Right kidney (tissue), 1 donor: ENCODE results near the gene NEK2.
"Not testable (repeated sequence)": the region's sequence is repeated elsewhere in the genome, so short reads cannot be mapped to it uniquely, and the experiment has no call there.

ENCODE experiments used
- DNase-seq: peaks from one replicate; pipeline ENCODE4 v3.0.0-alpha.2; 2016

Gene NEK2

DNA sequence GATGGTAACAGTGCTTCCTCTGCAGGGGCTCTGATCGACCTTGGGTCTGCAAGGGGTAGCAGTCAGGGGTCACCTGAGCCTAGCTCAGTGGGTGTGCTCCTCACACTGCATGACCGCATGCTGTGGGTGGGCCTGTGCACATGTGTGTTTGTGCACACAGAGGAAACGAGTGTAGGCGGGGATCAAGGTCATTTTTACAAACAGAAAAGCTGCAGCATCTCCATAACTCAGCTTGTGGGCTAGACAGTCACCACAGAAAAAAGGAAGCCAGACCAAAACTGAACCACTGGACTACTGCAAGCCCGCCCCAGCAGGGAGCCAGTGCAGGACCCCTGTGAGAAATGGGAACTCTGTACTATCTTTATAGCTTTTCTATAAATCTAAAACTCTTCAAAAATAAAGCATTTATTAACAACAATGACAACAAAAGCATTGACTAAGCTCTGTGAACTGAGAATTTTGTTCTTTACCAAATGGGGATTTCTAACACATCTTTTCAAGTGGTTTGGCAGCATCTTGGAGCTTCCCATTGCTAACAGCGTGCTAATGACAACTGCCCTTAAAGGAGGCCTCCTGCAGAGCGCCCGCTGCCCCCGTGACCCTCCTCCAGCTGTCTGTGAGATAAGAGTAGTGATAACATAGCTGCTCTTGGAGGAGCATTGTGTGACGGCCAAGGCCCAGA lies 19.9 kb upstream of the NEK2 start:
- DNase-seq = no peak

DNA sequence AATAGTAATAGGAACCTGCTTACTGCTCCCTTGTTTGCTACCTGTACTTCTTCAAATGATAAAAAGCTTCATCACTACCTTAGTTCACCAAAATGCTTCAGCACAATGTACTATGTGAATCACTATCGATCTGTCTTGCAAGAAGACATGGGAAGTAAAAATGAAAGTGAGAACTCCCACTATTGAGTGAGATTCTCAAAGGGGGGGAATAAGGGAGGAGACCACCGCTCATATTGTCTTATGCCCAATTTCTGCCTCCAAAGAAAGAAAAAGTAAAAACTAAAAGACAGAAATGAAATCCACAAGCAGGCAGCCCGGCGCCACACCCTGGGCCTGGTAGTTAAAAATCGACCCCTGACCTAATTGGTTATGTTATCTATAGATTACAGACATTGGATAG lies 18.5 kb upstream of the NEK2 start:
- DNase-seq = not testable (repeated sequence)

DNA sequence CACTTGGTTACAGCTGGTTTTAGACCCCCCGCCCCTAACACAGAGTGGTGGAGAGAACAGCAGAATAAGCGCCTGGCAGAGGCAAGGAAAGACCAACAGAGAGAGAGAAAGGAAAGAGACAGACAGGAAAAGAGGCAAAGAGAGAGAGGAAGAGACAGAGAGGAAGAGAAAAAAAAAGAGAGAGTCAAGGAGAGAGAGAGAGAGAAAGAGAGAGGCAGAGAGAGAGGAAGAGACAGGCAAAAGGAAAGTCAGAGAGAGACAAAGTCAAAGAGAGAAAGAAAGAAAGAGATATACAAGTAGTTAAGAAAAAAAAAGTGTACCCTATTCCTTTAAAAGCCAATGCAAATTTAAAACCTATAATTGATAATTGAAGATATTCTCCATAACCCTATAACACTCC lies 13.0 kb upstream of the NEK2 start:
- DNase-seq = no peak

DNA sequence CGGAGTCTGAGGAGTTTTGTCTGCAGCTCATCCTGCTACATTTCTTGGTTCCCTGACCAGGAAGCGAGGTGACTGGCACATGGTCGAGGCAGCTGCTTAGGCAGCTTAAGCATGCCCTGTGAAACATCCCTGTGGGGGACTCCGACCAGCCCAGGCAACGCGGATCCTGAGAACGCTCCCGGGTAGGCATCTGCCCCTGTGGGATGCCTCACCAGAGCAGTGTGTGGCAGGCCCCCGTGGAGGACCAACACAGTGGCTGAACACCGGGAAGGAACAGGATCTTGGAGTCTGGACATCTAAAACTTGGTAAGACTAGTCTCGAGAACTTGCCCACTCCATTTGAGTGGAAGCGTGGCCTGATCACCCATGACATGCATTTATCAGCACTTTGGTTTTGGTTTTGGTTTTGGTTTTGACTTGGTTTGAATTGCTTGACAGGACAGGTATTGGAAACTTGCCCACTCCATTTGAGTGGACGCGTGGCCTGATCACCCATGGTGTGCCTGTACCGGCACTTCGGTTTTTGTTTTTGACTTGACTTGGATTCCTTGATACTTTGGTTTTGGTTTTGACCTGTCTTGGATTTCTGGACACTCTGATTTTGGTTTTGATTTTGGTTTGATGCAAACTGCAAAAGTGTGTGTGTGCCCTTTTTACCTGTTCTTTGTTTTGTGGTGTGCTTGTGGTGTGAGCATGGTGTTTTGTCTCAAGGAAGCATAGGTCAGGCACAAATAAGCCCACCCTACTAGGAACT lies 12.2 kb upstream of the NEK2 start:
- no peak for DNase-seq

DNA sequence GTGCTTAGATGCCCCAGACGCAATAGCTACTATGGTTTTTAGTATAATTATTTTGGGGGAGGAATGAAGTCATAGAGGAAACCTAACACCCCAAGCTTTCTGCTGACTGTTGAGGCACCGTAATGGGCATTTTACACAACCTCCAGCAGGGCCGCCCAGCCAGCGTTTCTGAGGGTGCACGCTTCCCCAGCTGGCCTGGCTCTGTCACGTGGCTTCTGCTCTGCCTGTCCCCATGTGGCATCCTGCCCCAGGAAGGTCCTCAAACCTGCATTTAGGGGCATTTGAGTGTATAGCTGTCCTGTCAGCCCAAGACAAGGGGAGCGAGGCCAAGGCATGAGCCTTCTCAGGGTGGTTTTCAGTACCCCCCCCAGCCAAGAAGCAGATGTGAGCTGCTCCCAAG lies 10.4 kb upstream of the NEK2 start:
- no peak for DNase-seq

DNA sequence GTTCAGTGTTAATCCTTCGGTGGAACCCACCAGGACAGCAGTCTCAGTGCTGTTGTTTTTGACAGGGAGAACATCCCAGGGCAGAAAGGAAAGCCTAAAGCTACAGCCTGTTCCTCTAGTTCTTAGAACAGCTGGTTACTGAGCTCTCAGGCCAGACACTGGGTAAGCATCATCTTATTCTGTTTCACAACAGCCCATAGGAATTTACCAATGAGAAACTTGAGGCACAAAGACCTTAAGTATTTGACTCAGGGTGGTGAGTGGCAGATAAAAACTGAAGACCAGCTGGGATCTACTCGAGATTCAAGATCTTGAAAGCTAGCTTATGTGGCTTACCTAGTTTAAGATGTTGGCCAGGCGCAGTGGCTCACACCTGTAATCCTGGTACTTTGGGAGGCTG lies 9.4 kb upstream of the NEK2 start:
- no peak for DNase-seq

DNA sequence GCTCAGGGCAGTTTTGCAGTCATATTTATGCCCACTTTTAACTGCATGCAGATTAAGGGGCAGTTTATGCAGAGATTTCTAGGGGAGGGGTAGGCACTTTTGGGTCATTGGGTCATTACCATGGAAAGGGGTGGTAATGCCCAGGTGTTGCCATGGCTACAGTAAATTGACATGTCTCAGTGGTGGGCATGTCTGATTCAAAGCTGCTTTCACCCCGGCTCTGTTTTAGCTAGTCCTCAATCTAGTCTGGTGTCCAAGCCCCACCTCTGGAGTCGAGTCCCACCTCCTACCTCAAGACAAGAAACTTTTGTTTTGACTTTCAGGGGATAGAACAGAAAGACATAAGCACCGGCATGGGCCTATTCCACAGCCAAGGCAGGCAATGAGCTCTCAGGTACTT lies 8.9 kb upstream of the NEK2 start:
- DNase-seq = no peak

DNA sequence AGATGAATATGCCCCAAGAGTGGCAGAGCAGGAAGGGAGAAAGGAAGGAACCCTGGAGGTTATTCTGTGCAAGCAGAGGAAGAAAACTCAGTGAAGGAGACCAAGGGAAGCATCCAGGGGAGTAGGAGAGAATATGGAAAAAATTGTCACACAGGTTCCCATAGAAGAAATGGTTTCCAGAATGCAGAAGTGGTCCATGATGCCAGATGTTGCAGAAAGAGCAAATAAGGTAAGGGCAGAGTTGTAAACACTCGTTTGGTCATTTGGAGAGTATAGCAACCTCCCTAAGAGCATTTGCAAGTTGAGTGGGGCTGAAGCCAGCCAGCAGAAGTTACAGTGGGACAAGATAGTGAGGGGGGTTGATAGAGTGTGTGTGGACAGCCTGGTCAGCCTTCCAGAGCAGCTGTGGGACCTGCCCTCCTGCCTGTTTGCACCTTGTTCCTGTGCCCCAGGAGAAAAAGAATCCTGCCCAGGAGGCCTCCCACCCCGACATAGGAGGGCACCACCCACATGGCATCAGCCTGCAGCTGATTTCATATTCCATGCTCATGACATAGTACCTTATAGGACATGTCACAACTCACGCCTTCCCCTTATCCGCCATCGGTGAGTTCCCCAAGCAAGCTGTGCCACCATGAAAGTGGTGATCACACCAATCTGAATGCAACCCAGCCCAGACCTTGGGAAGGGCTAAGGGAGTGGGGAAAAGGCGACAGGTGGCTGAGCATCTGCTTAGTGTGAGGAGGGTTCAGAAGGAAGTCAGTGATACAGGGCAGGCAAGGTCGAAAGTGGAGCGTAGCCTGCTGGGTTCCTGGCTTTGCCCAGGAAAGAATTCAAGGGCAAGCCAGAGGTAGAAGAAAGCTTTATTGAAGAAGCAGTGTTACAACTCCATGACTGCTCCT lies 8.2 kb upstream of the NEK2 start:
- no peak for DNase-seq

DNA sequence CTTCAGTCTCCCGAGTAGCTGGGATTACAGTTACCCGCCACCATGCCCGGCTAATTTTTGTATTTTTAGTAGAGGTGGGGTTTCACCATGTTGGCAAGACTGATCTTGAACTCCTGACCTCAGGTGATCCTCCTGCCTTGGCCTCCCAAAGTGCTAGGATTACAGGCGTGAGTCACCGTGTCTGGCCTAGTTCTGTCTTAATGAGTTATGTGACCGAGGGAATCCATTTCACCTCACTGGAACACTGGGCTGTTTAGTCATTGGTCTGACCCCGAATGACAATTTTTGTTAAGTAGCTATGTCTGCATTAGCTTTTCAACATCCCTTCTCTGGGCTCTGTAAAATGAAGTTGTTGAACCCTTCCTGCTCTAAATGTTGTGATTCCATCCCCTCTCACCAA lies 6.8 kb upstream of the NEK2 start:
- not testable (repeated sequence) for DNase-seq

DNA sequence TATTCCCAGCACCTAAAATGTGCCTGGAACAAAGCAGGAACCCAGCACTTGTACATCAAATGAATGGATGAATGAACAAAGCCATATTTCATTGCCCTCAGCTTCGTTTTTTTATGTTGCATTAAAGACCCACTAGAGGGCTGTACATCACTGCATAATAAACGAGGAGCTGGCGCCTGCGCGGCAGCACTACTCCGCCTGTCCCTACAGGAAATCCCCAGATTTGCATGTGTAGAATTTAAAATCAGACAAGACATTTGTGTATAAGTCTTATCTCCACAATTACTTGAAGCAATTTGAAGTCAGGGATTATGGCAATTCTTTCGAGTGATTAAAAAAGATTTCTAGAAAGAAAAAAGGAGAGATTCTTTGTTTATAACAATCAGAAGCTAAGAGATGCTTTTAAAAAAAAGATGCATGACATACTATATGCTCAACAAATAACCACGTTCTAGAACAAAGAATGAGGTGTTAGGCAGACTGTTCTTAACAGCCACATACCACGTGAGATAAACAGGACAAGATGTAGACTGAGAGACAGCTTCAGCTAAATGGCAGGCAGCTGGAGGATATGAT lies 5.4 kb upstream of the NEK2 start:
- DNase-seq = peak; percentile 25

DNA sequence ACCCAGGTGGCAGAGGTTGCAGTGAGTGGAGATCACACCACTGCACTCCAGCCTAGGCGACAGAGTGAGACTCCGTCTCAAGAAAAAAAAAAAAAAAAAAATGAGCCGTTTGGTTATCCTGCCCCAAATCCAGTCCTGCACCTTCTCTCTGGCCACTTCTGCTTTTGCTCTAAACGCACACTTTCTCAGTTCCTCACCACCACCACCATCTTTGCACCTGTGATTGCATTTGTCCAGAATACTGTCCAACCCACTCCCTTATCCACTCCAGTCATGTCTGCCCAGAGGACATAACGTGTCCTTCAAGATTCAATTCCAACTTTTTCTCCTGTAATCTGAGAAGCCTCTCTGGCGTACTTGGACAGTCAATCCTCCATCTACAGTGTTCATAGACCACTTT lies 2.2 kb upstream of the NEK2 start:
- no peak for DNase-seq

DNA sequence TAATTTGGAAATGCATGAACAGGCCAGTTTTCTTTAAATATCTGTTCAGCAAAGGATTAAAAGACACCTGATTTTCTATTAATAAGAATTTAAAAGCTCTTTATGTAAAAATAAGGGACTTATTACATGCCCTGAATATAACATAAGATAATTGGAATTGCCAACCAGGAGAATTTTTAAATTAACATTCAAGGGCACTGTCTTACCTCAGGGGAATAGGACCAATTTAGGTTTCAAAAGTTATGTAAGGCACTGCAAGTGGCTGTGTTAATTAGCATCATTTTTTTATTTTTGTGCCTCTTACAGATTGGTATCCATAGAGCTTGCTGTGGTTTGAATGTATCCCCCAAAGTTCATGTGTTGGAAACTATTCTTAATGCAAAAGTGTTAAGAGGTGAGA lies 1.3 kb upstream of the NEK2 start:
- DNase-seq = no peak

DNA sequence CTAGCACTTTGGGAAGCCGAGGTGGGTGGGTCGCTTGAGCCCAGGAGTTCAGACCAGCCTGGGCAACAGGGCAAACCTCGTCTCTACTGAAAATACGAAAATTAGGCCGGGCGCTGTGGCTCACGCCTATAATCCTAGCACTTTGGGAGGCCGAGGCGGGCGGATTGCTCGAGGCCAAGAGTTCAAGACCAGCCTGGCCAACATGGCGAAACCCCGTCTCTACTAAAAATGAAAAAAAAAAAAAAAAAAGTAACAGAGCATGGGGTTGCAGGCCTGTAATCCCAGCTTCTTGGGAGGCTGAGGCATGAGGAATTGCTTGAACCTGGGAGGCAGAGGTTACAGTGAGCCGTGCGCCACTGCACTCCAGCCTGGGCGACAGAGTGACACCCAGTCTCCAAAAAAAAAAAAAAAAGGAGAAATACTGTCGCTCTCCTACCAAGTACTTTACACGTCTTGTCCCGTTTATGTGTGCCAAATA lies 724 bp upstream of the NEK2 start:
- DNase-seq = no peak

DNA sequence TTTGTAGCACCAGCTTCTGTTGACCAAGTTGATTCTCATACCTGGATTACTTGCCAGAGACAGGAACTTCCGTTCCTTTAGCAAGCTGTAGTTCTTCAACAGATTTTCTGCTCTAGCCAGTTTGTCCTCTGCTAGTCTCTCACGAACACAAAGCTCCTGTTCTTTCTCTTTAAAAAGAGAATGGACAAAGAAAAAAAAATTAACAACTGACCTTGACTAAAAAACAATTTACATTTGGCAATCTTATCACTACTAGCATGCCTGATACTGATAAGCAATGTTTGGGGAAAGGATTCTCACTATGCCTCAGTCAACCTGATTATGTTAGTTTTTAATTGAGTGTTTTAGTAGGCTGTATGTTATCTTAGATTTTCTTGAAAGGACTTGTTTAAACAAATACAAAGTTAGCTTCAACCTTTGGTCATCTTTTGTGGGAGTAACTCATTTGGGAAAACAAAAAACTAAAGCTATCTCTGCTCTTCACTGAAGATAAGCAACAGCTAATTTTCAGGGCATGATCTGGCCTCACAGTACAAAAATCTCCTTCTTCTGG lies 8.3 kb downstream of the NEK2 start:
- DNase-seq = no peak

DNA sequence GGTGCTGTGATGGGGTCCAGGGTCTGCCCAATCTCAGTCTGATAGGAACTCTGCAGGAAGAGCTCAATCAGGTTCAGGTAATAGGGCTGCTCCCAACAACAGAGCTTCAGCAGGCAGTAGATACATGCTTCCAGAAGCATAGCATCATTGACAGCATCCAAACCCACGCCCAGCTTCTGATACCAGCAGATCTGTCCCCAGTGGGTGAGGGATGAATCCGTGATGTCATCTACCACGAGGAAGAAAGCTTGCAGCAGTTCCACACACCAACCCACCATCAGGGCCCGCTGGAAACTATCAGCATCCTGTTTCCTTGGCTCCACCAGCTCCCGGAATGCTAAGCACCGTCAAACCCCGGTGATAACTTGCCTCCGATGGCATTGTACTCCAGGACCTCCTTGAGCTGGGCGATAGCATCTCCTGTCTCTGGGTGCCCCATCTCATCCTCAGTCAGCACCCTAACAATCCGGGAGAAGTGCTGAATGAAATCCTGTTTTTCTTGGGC lies 14.7 kb downstream of the NEK2 start:
- no peak for DNase-seq

DNA sequence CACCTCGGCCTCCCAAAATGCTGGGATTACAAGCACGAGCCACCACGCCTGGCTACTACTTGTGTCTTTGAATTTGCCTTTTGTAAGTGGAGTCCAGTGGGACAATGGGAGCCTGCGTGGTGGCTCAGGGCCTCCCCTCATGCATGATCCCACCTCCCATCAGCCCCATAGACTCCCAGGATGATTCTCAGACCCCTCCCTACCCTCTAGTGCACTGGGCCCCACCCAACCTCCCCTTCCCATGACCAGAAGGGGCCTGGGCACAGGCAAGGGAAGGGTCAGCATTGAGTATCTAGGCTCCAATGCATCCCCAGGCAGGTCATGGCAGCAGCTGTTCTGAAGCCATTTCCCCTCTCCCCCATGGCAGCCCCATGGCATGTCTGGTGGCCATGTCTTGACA lies 18.7 kb downstream of the NEK2 start:
- no peak for DNase-seq

DNA sequence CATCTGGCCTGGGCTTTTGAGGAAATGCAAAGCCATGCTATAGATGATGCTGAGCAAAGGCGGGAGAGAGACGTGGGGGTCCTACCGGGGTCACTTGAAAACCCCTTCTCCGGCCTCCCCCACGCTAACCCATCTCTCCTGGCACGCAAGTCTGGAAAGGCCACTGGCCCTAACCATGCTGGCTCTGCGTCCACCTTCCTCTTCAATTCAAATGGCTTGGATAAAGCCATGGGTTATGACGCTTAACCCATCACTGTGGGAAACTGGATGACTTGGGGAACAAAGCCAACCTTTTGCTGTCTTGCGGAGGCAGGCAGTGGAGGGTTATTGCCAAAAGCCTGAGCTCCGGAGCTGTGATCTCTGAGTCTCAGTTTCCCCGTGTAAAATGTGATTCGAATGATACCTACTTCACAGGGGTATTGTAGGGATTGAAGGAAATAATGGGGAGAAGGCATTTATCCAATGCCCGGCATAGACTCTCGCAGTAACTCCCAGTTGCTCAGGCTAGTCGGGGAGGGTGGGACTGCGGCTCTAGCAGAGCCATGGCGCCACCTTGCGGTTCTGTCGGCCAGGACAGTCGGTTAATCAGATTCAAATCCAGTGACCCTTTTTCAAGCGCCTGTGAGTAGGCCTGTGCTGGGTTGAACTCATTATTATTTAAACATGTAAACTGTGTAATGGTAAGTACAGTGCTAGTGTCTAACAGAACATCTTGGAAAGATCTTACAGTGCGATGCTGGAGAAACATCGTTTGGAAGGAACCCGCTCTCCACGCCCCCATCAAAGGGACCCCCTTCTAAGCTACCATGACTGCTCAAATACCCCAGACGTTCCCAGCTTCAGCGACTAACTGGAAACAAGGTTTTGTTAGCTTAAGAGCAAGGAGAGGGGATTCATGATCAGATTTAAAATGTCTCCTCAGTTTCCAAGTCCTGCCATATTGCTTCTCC lies 20.3 kb downstream of the NEK2 start:
- peak; percentile 68 for DNase-seq

DNA sequence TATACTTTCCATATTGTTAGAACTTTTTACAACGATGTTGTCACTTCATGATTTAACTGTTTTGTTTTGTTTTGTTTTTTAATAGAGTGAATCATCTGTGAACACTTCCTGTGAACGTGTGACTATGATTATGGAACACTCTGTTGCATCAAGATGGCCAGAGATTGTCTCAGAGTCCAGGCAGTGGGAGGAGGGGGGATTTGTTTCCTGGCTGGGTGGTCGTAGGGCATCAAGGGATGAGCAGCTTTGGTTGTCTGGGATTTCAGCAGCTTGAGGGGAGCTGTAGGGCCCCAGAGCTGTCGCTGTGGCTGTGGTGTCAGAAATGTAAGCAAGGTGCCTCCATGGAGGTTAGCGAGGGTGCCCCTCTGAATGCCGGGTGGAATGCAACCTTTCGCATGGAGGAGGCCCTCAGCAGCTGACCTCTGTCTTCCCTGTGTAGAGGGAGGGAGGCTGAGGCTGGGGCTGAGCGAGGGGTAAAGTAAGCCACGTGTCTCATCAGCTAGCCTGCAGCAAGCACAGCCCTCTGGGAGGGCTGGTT lies 21.4 kb downstream of the NEK2 start:
- DNase-seq = peak; percentile 15

DNA sequence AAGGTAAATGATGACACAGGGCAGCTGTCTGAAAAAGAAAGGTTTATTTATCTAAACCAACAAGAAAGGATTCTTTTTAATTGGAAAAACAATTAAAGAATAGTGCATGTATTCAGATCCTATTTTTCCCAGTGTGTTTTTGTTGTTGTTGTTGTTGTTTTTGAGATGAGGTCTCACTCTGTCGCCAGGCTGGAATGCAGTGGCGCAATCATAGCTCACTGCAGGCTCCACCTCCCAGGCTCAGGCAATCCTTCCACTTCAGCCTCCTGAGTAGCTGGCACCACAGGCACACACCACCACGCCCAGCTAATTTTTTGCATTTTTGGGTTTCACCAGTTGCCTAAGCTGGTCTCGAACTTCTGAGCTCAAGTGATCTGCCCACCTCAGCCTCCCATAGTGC lies 22.1 kb downstream of the NEK2 start:
- DNase-seq = no peak

DNA sequence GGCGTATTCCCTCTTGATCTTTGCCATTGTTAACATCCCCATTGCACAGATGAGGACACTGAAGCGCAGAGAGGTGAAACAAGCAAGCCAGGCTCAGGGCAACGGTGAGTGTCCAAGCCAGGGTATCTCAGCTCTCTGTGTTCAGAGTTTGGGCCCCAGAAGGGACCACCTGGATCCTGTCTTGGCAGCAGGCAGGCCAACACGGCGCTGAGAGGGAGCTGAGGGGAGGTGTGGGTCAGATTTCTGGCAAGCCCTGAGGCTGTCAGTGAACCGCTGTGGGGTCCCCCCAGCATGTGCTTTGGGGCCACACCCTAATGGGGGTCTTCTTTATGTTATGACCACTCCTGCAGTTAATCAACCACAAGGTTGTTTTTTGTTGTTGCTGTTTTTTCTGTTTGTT lies 23.1 kb downstream of the NEK2 start:
- no peak for DNase-seq

DNA sequence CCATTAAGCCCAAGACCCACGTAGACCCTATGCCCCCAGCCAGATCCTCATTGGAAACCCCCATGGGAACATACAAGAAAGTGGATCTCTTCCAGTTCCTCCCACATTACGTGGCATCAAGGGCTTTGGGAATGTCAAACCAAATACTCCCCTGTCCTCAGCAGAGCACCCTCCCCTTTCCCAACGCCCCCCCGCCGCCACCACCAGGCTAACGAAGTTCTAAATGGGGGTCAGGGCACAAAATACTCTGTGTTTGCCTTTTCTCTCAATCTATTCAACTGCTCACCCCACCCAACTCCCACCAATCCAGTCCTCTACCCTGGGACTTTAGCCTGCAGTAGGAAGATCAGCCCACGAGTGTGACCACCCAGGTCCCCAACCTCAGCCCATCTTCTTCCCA lies 24.5 kb downstream of the NEK2 start:
- DNase-seq = no peak
